Measurements from ENCODE around the gene OSCP1.
"Not testable (repeated sequence)": the region's sequence is repeated elsewhere in the genome, so short reads cannot be mapped to it uniquely, and the experiment has no call there.

The OSCP1 gene

GRCh38 chr1:36450270-36450918 is at the start of gene OSCP1:
TSS of gene OSCP1 (minus strand) at chr1:36450451. CDS start at chr1:36450369, 82 bp downstream.
- CTCF ChIA-PET = interaction anchor here (0.7 to 2.2 kb wide), 8 partner anchors 9 to 290 kb away, joined by 3 to 5 read pairs (median 3); partner anchors contain the start of gene MRPS15
- peak; percentile 100 for DNase-seq (ENCODE audit: extremely low spot score)
- no peak for TF ChIP-seq CTCF (IDR thresholded peaks at IDR 0.05; ENCODE audit: control extremely low read depth, extremely low read depth, low read depth, missing control alignments)
- POLR2A ChIA-PET = interaction anchor here (0.6 to 1.5 kb wide), 6 partner anchors 9 to 1025 kb away, joined by 3 to 6 read pairs (median 4); partner anchors contain the start of genes MRPS15 and THRAP3

GRCh38 chr1:36497207-36497606 is 47.0 kb upstream of the OSCP1 start:
- CTCF ChIA-PET = interaction anchor here (2.8 kb wide), 1 partner anchor 20 kb away, joined by 17 read pairs; no protein-coding TSS in a partner anchor
- POLR2A ChIA-PET = no interaction called here
- no peak for TF ChIP-seq CTCF (IDR thresholded peaks at IDR 0.05; ENCODE audit: control extremely low read depth, extremely low read depth, low read depth, missing control alignments)
- DNase-seq (ENCODE audit: extremely low spot score) = no peak

- DNase-seq (ENCODE audit: extremely low spot score) = no peak
- POLR2A ChIA-PET = no interaction called here
- no peak for TF ChIP-seq CTCF (IDR thresholded peaks at IDR 0.05; ENCODE audit: control extremely low read depth, extremely low read depth, low read depth, missing control alignments)
- CTCF ChIA-PET = interaction anchor here (1.5 to 2.8 kb wide), 2 partner anchors 20 to 22 kb away, joined by 3 to 17 read pairs; no protein-coding TSS in a partner anchor
Measured at GRCh38 chr1:36494971-36495370, 44.7 kb upstream of the OSCP1 start.

- DNase-seq (ENCODE audit: extremely low spot score) = no peak
- no peak for TF ChIP-seq CTCF (IDR thresholded peaks at IDR 0.05; ENCODE audit: control extremely low read depth, extremely low read depth, low read depth, missing control alignments)
- POLR2A ChIA-PET = no interaction called here
- CTCF ChIA-PET = no interaction called here
Measured at GRCh38 chr1:36493524-36493923, 43.3 kb upstream of the OSCP1 start.

- ChIA-PET POLR2A (no interaction called here), CTCF (no interaction called here)
- DNase-seq (ENCODE audit: extremely low spot score) = no peak
- TF ChIP-seq CTCF (IDR thresholded peaks at IDR 0.05; ENCODE audit: control extremely low read depth, extremely low read depth, low read depth, missing control alignments) = no peak
Measured at GRCh38 chr1:36492491-36492890, 42.2 kb upstream of the OSCP1 start.

GRCh38 chr1:36489258-36490051 is 39.2 kb upstream of the OSCP1 start:
- DNase-seq (ENCODE audit: extremely low spot score); CTCF ChIA-PET; POLR2A ChIA-PET: not testable (repeated sequence)

GRCh38 chr1:36487906-36488305 is 37.7 kb upstream of the OSCP1 start:
- ChIA-PET POLR2A (no interaction called here), CTCF (interaction anchor here (1.0 to 1.4 kb wide), 2 partner anchors 9 to 14 kb away, joined by 3 read pairs; no protein-coding TSS in a partner anchor)
- no peak for TF ChIP-seq CTCF (IDR thresholded peaks at IDR 0.05; ENCODE audit: control extremely low read depth, extremely low read depth, low read depth, missing control alignments)
- no peak for DNase-seq (ENCODE audit: extremely low spot score)

GRCh38 chr1:36487336-36487725 is 37.1 kb upstream of the OSCP1 start:
- CTCF ChIA-PET = interaction anchor here (1.0 to 1.4 kb wide), 2 partner anchors 8 to 15 kb away, joined by 3 read pairs; no protein-coding TSS in a partner anchor
- DNase-seq (ENCODE audit: extremely low spot score); POLR2A ChIA-PET: not testable (repeated sequence)
